ENCODE data around the gene CRNN. TPM values are rescaled to one million over a fixed set of nuclear protein-coding genes. Genes with fewer than 3 reads are reported as not detected.

Gene CRNN
- total RNA-seq, 2 experiments from 2014 or later: not detected

- Histone ChIP-seq H3K27ac (ENCODE audit: low read depth in 1 of 2, low read length in 2 of 2) (no peak overlapping the region), H3K36me3 (ENCODE audit: insufficient read depth, low read length) (no peaks in the 10 kb centered on the region), H3K4me1 (ENCODE audit: insufficient read depth, low read length) (peaks cover 14% of the 10 kb centered on the region), H3K4me3 (ENCODE audit: low read length) (no peak overlapping the region), H3K27me3 (ENCODE audit: control insufficient read depth in 1 of 2, insufficient read depth in 2 of 2, low read length in 2 of 2) (no peaks in the 10 kb centered on the region), H3K9me3 (ENCODE audit: control insufficient read depth in 1 of 2, insufficient read depth in 1 of 2, low read length in 2 of 2) (no peaks in the 10 kb centered on the region)
- H3K36me3 Mint-ChIP-seq (ENCODE audit: low read depth): no peaks in the 10 kb centered on the region
- no peak for ATAC-seq (ENCODE audit: poor library complexity)
- ChIA-PET POLR2A (interaction anchor here (0.7 kb wide), 1 partner anchor 271 kb away, joined by 3 read pairs; no protein-coding TSS in a partner anchor), CTCF (interaction anchor here (2.9 to 3.4 kb wide), 2 partner anchors 20 to 408 kb away, joined by 20 to 21 read pairs; no protein-coding TSS in a partner anchor)
- H3K27me3 Mint-ChIP-seq: no peaks in the 10 kb centered on the region
- H3K4me3 Mint-ChIP-seq: peak overlapping the region; percentile 80
- intact Hi-C loops (cut with DNase I, micrococcal nuclease): no loop called here
- no peaks in the 10 kb centered on the region for H3K9me3 Mint-ChIP-seq
- H3K27ac Mint-ChIP-seq: peak overlapping the region; percentile 75
- TF ChIP-seq CTCF (IDR thresholded peaks at IDR 0.05): no peak
- no peak for DNase-seq
- H3K4me1 Mint-ChIP-seq (ENCODE audit: low read depth): peaks cover 29% of the 10 kb centered on the region
Measured at GRCh38 chr1:152460529-152460899, 46.5 kb upstream of the CRNN start.

DNA sequence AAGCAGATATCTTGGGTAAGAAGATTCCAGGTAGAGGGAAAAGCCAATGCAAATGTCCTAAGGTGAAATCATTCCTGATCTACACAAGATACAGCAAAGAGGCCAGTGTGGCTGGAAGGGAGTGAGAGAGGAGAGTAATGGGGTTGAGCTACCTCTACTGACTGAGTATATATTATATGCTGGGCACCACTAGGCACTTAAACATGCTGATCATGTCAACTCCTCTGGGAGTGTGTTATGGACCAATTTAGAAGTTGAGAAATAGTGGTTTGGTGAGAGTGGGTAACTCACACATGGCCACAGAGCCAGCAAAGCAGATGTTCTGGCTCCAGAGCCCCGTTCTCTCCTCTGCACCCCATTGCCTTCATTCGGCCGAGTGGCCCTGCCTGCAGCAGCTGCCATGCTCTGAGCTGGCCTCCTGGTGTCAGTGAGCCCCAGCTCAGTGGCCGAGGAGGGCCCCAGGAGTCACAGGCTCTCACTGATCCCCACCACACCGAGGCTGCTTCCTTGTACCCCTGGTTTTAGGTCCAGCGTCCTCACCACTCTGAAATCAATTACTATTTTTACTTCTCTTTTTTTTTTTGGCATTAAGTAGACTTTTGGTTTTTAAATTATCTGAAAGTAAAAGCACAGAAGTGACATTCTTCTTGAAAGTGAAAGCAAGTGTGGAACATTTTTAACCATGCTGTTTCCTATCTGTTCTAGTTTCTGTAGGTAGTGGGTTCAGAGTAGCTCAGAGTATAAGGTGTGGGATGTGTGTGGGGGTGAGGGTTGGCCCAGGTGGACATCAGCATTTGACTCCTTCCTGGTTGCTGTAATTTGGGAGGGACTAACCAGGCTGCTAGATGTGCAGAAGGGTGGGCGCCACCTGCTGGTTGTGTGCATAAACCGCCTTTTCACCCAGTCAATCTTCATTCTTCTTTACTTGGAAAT is 45.8 kb upstream of the CRNN start:
- TF ChIP-seq CTCF (IDR thresholded peaks at IDR 0.05): peak; percentile 76
- Mint-ChIP-seq H3K27ac (peak overlapping the region; percentile 75), H3K9me3 (no peaks in the 10 kb centered on the region), H3K4me1 (ENCODE audit: low read depth) (peaks cover 29% of the 10 kb centered on the region), H3K36me3 (ENCODE audit: low read depth) (no peaks in the 10 kb centered on the region), H3K4me3 (peak overlapping the region; percentile 80), H3K27me3 (no peaks in the 10 kb centered on the region)
- DNase-seq: peak; percentile 57 to 89 (median 67)
- Histone ChIP-seq H3K36me3 (ENCODE audit: insufficient read depth, low read length) (no peaks in the 10 kb centered on the region), H3K4me3 (ENCODE audit: low read length) (peak overlapping the region; percentile 31), H3K27ac (ENCODE audit: low read depth in 1 of 2, low read length in 2 of 2) (peak overlapping the region in 1 of 2 donors; percentile 5), H3K4me1 (ENCODE audit: insufficient read depth, low read length) (peaks cover 14% of the 10 kb centered on the region), H3K9me3 (ENCODE audit: control insufficient read depth in 1 of 2, insufficient read depth in 1 of 2, low read length in 2 of 2) (no peaks in the 10 kb centered on the region), H3K27me3 (ENCODE audit: control insufficient read depth in 1 of 2, insufficient read depth in 2 of 2, low read length in 2 of 2) (no peaks in the 10 kb centered on the region)
- POLR2A ChIA-PET: interaction anchor here (0.7 to 1.8 kb wide), 5 partner anchors 270 to 555 kb away, joined by 3 to 24 read pairs (median 3); partner anchors contain the start of gene S100A11
- peak; percentile 59 for ATAC-seq (ENCODE audit: poor library complexity)
- intact Hi-C loops (cut with DNase I, micrococcal nuclease): loop anchor here (2.0 to 10.0 kb wide), 4 partner anchors 63 to 407 kb away; no protein-coding TSS in a partner anchor
- CTCF ChIA-PET: interaction anchor here (0.7 to 3.4 kb wide), 9 partner anchors 12 to 410 kb away, joined by 3 to 47 read pairs (median 16); no protein-coding TSS in a partner anchor

DNA sequence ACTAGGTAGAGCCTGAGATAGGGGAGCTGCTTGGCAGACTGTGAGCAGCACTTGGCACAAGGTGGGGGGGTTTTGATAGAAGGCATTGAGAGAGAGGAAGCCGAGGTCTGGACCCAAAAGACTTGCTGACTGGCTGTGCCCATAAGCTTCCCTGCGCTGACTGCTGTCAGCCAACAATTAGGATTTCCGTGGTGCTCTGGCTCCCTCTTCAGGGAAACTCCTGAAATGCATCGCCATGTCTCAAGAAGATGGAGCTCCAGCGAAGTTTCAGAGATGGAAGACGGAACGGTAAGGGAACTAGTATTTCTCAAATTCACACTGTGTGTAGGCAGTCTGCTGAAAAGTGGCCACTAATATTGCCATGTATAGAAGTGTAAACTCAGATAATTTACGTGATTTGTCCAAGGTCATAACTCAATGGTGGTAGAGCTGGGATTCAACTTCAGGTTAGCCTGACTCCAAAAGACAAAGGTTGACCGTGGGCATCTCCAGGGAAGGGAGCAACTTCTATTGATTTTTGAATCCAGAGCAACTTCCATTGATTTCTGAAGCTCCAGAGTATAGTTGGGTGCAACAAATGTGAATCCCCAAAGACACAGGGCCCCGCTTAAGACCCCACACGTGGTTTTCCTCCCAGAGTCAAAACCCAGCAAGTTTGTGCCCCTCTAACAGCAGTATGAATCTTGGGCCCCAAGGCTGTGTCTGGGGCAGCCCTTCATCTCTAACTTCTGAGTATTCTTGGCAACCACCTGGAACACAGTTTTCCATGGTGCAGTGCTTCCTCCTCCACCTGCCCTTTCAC is 44.5 kb upstream of the CRNN start:
- DNase-seq (peak; percentile 65 to 91 (median 77)), ATAC-seq (ENCODE audit: poor library complexity) (peak; percentile 84)
- H3K9me3 Mint-ChIP-seq: no peaks in the 10 kb centered on the region
- H3K27me3 Mint-ChIP-seq: no peaks in the 10 kb centered on the region
- Histone ChIP-seq H3K4me3 (ENCODE audit: low read length) (no peak overlapping the region), H3K9me3 (ENCODE audit: control insufficient read depth in 1 of 2, insufficient read depth in 1 of 2, low read length in 2 of 2) (no peaks in the 10 kb centered on the region), H3K27me3 (ENCODE audit: control insufficient read depth in 1 of 2, insufficient read depth in 2 of 2, low read length in 2 of 2) (no peaks in the 10 kb centered on the region), H3K36me3 (ENCODE audit: insufficient read depth, low read length) (no peaks in the 10 kb centered on the region), H3K27ac (ENCODE audit: low read depth in 1 of 2, low read length in 2 of 2) (no peak overlapping the region), H3K4me1 (ENCODE audit: insufficient read depth, low read length) (peaks cover 14% of the 10 kb centered on the region)
- CTCF ChIA-PET: interaction anchor here (0.6 to 3.4 kb wide), 25 partner anchors 9 to 638 kb away, joined by 3 to 47 read pairs (median 4); no protein-coding TSS in a partner anchor
- peak overlapping the region; percentile 34 for H3K4me3 Mint-ChIP-seq
- H3K36me3 Mint-ChIP-seq (ENCODE audit: low read depth): no peaks in the 10 kb centered on the region
- H3K27ac Mint-ChIP-seq: peak overlapping the region; percentile 8
- intact Hi-C loops (cut with DNase I, micrococcal nuclease): loop anchor here (1.0 to 10.0 kb wide), 8 partner anchors 17 to 406 kb away; no protein-coding TSS in a partner anchor
- peak; percentile 87 for TF ChIP-seq CTCF (IDR thresholded peaks at IDR 0.05)
- POLR2A ChIA-PET: interaction anchor here (0.8 to 1.8 kb wide), 10 partner anchors 11 to 554 kb away, joined by 3 to 24 read pairs (median 4); no protein-coding TSS in a partner anchor
- H3K4me1 Mint-ChIP-seq (ENCODE audit: low read depth): peaks cover 29% of the 10 kb centered on the region

Measured in CD4-positive, alpha-beta T cell (primary cell).